Nephron (organoid): ENCODE measurements around the gene C1orf35.

Experiments used
- H3K27ac Mint-ChIP-seq, 3 experiments: 2 replicates each; pipeline ENCODE4 v1.8.0; 2020; ENCODE audit warnings: mixed read lengths in 3 of 3, mild to moderate bottlenecking in 2 of 3, moderate library complexity in 1 of 3
- H3K27me3 Mint-ChIP-seq: 2 replicates; pipeline ENCODE4 v1.8.0; 2021; ENCODE audit warnings: low read depth, mild to moderate bottlenecking, moderate library complexity, mixed read lengths
- H3K36me3 Mint-ChIP-seq: 2 replicates; pipeline ENCODE4 v1.8.0; 2020; ENCODE audit warnings: low read depth, mixed read lengths
- H3K4me1 Mint-ChIP-seq: 2 replicates; pipeline ENCODE4 v1.8.0; 2020; ENCODE audit warnings: mixed read lengths
- H3K4me3 Mint-ChIP-seq, 3 experiments: 2 replicates each; pipeline ENCODE4 v1.8.0; 2020; ENCODE audit warnings: mild to moderate bottlenecking in 3 of 3, mixed read lengths in 3 of 3, moderate library complexity in 2 of 3
- H3K9me3 Mint-ChIP-seq: 2 replicates; pipeline ENCODE4 v1.8.0; 2020; ENCODE audit warnings: mixed read lengths
- CTCF ChIP-seq, 3 experiments: fragments of 200-600 bp; sonication (generic); IDR thresholded peaks; one replicate each; pipeline ENCODE4 v1.5.0; 2021; ENCODE audit warnings: antibody characterized with exemption in 3 of 3; ENCODE audit not compliant: unreplicated experiment in 3 of 3

Gene C1orf35

GRCh38 chr1:228101614-228101993, 1.5 kb downstream of the C1orf35 start:
- no peaks in the 10 kb centered on the region for H3K27me3 Mint-ChIP-seq
- H3K27ac Mint-ChIP-seq: peak overlapping the region in 2 of 3 experiments; percentile 27 to 43
- no peaks in the 10 kb centered on the region for H3K9me3 Mint-ChIP-seq
- peaks cover 11% of the 10 kb centered on the region for H3K4me1 Mint-ChIP-seq
- TF ChIP-seq CTCF (IDR thresholded peaks at IDR 0.05; ENCODE audit: unreplicated experiment in 3 of 3): no peak
- peaks cover 38% of the 10 kb centered on the region for H3K36me3 Mint-ChIP-seq
- peak overlapping the region; percentile 75 to 85 (median 82) for H3K4me3 Mint-ChIP-seq

- H3K36me3 Mint-ChIP-seq: peaks cover 40% of the 10 kb centered on the region
- TF ChIP-seq CTCF (IDR thresholded peaks at IDR 0.05; ENCODE audit: unreplicated experiment in 3 of 3): no peak
- no peaks in the 10 kb centered on the region for H3K27me3 Mint-ChIP-seq
- no peaks in the 10 kb centered on the region for H3K9me3 Mint-ChIP-seq
- peaks cover 11% of the 10 kb centered on the region for H3K4me1 Mint-ChIP-seq
- H3K27ac Mint-ChIP-seq: peak overlapping the region in 2 of 3 experiments; percentile 27 to 43
- peak overlapping the region; percentile 75 to 85 (median 82) for H3K4me3 Mint-ChIP-seq
Measured at GRCh38 chr1:228100822-228101613, 2.1 kb downstream of the C1orf35 start.

GRCh38 chr1:228099331-228099732, 3.8 kb downstream of the C1orf35 start:
- H3K36me3 Mint-ChIP-seq: peaks cover 57% of the 10 kb centered on the region
- H3K9me3 Mint-ChIP-seq: peaks cover 13% of the 10 kb centered on the region
- no peak overlapping the region for H3K27ac Mint-ChIP-seq

GRCh38 chr1:228098323-228098931, 4.7 kb downstream of the C1orf35 start:
- H3K27ac Mint-ChIP-seq: no peak overlapping the region

More at GRCh38 chr1:228099331-228099732, 3.8 kb downstream of the C1orf35 start:
- Mint-ChIP-seq H3K4me3 (no peak overlapping the region), H3K27me3 (no peaks in the 10 kb centered on the region), H3K4me1 (peaks cover 20% of the 10 kb centered on the region)
- TF ChIP-seq CTCF (IDR thresholded peaks at IDR 0.05; ENCODE audit: unreplicated experiment in 3 of 3): no peak

GRCh38 chr1:228097333-228098081, 5.6 kb downstream of the C1orf35 start:
- Mint-ChIP-seq H3K4me3 (no peak overlapping the region), H3K36me3 (peaks cover 75% of the 10 kb centered on the region), H3K4me1 (peaks cover 13% of the 10 kb centered on the region), H3K27ac (no peak overlapping the region), H3K27me3 (no peaks in the 10 kb centered on the region), H3K9me3 (peaks cover 16% of the 10 kb centered on the region)
- no peak for TF ChIP-seq CTCF (IDR thresholded peaks at IDR 0.05; ENCODE audit: unreplicated experiment in 3 of 3)

More at GRCh38 chr1:228098323-228098931, 4.7 kb downstream of the C1orf35 start:
- Mint-ChIP-seq H3K4me3 (peak overlapping the region in 1 of 3 experiments; percentile 28), H3K27me3 (no peaks in the 10 kb centered on the region), H3K4me1 (peaks cover 17% of the 10 kb centered on the region), H3K9me3 (peaks cover 16% of the 10 kb centered on the region), H3K36me3 (peaks cover 66% of the 10 kb centered on the region)
- no peak for TF ChIP-seq CTCF (IDR thresholded peaks at IDR 0.05; ENCODE audit: unreplicated experiment in 3 of 3)
